Activated naive CD4-positive, alpha-beta T cell treated with anti-CD3 and anti-CD28 coated beads, Interleukin-2, amount 50 U/mL, for 72 hours (primary cell): ENCODE results near the gene TNPO3. TPM values are rescaled to one million over a fixed set of nuclear protein-coding genes. Genes with fewer than 3 reads are reported as not detected.
"Not testable (repeated sequence)": the region's sequence is repeated elsewhere in the genome, so short reads cannot be mapped to it uniquely, and the experiment has no call there.

Experiments used
- ATAC-seq, 2 donors: fragments of 150-1000 bp; cut with Tn5 transposase; 2 replicates each; pipeline ENCODE4 v1.10.0; 2021; ENCODE audit warnings: mild to moderate bottlenecking in 2 of 2, moderate library complexity in 2 of 2
- DNase-seq, 2 donors: peaks; one replicate each; pipeline ENCODE4 v3.0.0; 2021 to 2022; ENCODE audit warnings: low spot score in 2 of 2
- H3K27ac Mint-ChIP-seq, 2 donors: one replicate each; pipeline ENCODE4 v1.8.0; 2022; ENCODE audit warnings: mild to moderate bottlenecking in 2 of 2, mixed read lengths in 2 of 2
- H3K36me3 Mint-ChIP-seq, 2 donors: one replicate each; pipeline ENCODE4 v1.8.0; 2022; ENCODE audit warnings: mixed read lengths in 2 of 2
- H3K9me3 Mint-ChIP-seq, 2 donors: one replicate each; pipeline ENCODE4 v1.8.0; 2022; ENCODE audit warnings: mixed read lengths in 2 of 2
- total RNA-seq, 2 donors: library from RNA; stranded (reverse); gene quantifications; one replicate each; pipeline ENCODE4 v1.2.3, GENCODE V29; 2022

Gene TNPO3
- total RNA-seq, 2 donors from 2014 or later: 60.4 to 67.3 TPM

DNA sequence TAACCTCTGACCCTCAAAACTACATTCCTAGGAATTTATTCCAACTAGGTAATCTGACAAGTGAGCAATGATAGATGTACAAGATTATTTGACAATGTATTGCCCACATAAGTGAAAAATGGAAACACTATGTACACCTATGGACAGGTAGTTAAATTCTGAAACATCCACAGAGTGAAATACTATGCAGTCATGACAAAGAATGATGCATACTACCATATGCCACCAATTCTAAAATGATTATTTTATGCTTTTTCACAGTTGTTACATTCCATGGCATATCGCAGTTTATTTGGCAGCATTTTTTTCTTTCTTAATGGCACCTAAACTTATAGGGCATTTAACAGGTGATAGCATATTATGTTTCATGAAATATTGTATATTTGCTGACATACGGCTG lies 20.1 kb upstream of the TNPO3 start:
- Mint-ChIP-seq H3K36me3 (no peaks in the 10 kb centered on the region), H3K27ac (no peak overlapping the region), H3K9me3 (no peaks in the 10 kb centered on the region)
- ATAC-seq (no peak), DNase-seq (no peak)

DNA sequence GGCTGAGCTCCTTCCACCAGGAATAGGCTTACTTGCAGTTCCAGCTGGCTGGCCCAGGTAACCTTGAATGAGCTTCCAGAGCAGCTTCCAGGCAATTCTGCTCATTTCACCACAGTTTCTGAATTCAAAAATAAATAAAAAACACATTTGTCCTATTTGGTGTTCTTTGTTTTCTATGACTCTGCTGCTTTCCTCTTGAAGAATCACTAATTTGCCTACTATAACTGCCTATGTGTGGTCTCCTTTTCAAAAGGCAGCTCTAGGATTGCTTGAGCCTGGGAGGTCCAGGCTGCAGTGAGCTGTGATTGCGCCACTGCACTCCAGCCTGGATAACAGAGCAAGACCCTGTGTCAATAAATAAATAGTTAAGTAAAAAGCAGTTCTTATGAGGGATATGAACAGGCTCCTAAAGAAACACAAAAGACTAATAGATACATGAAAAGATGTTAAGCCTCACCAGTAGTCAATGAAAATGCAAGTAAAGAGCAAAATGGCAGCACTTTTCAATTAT lies 19.5 kb upstream of the TNPO3 start:
- ATAC-seq (no peak), DNase-seq (no peak)
- H3K36me3 Mint-ChIP-seq: no peaks in the 10 kb centered on the region
- H3K27ac Mint-ChIP-seq: no peak overlapping the region
- H3K9me3 Mint-ChIP-seq: no peaks in the 10 kb centered on the region

DNA sequence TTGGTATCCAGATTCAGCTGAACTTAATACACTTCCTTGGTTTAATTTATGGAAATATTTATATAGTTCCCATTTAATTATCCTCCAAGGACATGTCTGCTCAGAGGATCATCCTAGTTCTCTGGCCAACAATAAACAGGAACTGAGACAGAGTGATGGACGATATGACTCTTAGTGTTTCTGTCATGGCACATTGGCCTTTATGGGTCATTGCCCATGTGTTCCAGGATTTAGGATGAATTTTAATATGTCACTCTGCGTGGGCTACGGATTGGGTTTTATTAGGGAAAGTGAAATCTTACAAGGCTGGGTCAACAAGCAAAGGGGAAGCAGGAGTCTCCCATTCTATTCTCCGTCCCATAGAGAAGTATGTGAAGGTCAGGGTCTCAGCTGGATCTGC lies 18.8 kb upstream of the TNPO3 start:
- Mint-ChIP-seq H3K9me3 (no peaks in the 10 kb centered on the region), H3K36me3 (no peaks in the 10 kb centered on the region), H3K27ac (no peak overlapping the region)
- no peak for DNase-seq
- ATAC-seq: no peak

DNA sequence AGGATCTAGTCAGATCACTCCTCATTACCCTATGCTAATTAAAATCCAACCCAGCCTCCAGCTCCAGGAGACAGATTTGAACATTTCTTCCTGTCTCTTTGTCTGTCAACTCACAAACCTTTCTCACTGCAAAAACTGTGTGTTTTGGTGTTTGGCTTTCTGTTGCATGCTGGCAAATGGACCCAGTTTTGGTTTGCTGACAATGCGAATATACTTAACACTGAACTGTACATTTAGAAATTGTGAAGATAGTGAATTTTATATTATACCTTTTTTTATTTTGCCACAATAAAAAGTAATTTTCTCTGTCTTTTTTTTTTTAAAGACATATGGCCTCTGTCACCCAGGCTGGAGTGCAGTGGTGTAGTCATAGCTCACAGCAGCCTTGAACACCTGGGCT lies 18.3 kb upstream of the TNPO3 start:
- no peak for ATAC-seq
- Mint-ChIP-seq H3K9me3 (no peaks in the 10 kb centered on the region), H3K36me3 (no peaks in the 10 kb centered on the region), H3K27ac (no peak overlapping the region)
- DNase-seq: no peak

DNA sequence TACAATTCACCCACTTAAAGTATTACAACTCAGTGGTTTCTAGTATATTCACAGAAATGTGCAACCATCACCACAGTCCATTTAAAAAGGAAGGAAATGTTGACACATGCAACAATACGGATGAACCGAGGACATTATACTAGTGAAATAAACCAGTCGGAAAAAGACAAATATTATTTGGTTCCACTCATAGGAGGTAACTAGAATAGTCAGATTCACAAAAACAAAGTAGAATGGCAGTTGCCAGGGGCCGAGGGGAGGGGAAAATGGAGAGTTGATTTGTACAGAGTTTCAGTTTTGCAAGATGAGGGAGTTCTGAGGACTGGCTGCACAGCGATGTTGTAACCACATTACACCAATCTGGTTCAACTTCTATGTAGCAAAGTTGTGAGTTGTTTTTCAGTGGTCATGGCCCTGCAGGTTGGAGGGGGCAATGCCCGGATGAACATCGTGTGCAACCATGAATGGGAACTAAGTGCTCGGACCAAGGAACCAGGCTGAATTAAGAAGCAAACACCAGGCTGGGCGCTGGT lies 17.6 kb upstream of the TNPO3 start:
- no peaks in the 10 kb centered on the region for H3K36me3 Mint-ChIP-seq

DNA sequence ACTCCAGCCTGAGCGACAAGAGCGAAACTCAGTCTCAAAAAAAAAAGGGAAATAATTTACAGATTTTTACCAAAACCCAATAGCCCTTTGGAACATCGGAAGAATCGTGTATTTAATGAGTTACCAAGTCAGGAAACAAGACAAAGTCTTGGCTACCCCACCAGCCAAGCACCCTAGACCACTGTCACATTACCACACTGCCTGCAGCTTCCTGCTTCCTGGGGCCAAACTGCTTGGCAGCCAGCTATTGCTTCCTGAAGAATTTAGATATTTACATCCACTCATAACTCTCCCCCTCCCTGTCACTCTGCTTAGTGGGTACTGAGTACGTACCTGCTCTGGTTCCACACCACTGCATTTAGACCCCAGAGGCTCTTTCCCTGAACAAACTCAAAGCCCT lies 14.1 kb upstream of the TNPO3 start:
- H3K36me3 Mint-ChIP-seq: no peaks in the 10 kb centered on the region
- DNase-seq (no peak), ATAC-seq (no peak)
- no peak overlapping the region for H3K27ac Mint-ChIP-seq
- H3K9me3 Mint-ChIP-seq: no peaks in the 10 kb centered on the region

More for the DNA sequence above, 17.6 kb upstream of the TNPO3 start:
- no peak for DNase-seq
- H3K27ac Mint-ChIP-seq: no peak overlapping the region
- no peaks in the 10 kb centered on the region for H3K9me3 Mint-ChIP-seq
- peak in 1 of 2 donors; percentile 60 for ATAC-seq

DNA sequence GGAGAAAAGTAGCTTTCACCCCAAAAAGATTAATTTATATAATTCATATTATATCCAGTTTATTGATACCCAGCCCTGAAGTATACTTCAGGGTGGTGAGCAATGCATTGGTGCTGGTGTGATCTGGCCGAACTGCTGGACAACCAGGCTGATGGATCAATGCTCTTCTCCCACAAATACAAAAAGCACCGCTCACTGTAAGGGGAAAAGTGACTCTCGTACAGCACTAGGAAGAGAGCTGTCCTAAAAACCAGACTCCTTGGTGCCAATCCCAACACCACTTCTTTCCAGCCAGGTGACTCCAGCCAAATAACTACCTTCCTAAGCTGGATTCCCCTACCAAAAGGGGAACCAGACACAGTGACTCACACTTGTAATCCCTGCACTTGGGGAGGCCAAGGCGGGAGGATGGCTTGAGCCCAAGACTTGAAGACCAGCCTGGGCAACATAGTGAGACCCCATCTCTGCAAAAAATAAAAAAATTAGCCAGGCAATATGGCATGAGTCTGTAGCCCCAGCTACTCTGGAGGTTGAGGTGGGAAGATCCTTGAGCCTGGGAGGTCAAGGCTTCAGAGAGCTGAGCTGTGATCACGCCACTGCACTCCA lies 13.1 kb upstream of the TNPO3 start:
- Mint-ChIP-seq H3K36me3 (no peaks in the 10 kb centered on the region), H3K27ac (no peak overlapping the region), H3K9me3 (no peaks in the 10 kb centered on the region)
- no peak for DNase-seq
- ATAC-seq: no peak

DNA sequence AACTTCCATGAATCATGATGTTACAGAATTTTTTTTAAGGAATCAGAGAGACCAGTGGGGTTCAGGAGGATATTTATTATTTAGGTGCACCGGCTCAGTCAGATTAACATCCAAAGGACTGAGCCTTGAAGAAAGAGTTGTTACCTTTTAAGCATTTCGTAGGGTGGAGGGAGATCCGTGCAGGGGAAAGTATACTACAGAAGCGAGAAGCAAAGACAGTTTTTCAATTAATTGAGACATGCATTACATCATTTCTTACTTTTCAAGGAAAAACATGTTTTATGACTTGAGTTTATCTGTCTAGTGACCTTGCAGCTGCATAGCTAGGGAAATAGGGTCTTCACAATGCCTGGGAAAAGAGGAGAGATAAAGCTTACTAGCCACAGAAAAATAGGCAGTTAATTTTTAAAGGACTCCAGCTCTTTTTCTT lies 12.2 kb upstream of the TNPO3 start:
- not testable (repeated sequence) for DNase-seq, H3K9me3 Mint-ChIP-seq, H3K36me3 Mint-ChIP-seq, ATAC-seq, H3K27ac Mint-ChIP-seq

DNA sequence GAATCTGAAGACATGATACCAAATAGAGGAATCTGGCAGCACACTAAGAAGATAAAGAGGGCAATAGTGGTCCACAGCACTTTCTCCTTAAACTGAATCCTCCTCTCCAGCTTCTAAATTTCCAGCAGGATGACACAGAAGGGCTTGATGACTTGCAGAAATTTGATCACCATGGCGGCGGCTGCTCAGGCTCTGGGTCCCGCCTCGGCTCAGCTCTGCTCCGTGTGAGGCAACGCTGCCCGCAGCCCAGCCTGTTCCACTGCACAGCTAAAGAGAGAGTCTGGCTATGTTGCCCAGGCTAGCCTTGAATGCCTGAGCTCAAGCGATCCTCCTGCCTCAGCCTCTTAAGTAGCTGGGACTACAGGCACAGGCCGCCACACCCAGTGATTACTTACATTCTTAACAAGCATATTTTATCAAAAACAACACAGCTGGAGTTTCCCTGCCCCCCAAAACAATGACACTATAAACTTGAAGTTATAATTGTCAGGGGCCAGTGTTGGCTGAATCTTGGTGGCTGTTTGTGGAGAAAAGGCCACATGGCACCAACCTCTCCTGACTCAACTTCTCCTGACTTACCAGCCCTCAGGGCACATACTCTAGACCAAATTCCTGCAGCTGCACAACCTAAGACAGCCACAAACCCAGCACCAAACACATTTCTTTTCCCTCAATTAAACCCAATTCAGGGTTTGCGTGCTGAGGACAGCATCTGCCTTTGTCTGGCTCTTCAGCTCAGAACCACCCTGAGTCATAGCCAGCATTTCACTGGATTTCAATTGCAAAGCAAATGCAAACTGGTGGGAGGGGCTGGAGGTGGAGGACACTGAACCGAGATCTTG lies 11.6 kb upstream of the TNPO3 start:
- DNase-seq (no peak), ATAC-seq (no peak)
- H3K27ac Mint-ChIP-seq: peak overlapping the region in 1 of 2 donors; percentile 44
- no peaks in the 10 kb centered on the region for H3K36me3 Mint-ChIP-seq
- H3K9me3 Mint-ChIP-seq: no peaks in the 10 kb centered on the region

DNA sequence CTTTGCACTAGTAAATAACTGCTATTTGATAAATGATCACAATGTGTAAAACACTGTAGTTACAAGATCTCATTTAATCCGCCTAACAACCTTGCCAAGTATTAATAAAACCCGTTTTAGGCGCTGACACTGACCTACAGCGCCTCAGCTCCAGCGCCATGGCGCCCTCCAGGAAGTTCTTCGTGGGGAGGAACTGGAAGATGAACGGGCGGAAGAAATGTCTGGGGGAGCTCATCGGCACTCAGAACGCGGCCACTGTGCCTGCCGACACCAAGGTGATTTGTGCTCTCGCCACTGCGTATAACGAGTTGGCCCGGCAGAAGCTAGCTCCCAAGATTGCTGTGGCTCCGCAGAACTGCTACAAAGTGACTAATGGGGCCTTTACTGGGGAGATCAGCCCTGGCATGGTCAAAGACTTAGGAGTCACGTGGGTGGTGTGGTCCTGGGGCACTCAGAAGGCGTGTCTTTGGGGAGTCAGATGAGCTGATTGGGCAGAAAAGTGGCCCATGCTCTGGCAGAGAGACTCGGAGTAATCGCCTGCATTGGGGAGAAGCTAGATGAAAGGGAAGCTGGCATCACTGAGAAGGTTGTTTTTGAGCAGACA lies 1.1 kb upstream of the TNPO3 start:
- no peak for ATAC-seq
- Mint-ChIP-seq H3K9me3 (no peaks in the 10 kb centered on the region), H3K36me3 (peaks cover 18 to 19% of the 10 kb centered on the region in 2 donors), H3K27ac (peak overlapping the region in 1 of 2 donors; percentile 97)
- DNase-seq: no peak

DNA sequence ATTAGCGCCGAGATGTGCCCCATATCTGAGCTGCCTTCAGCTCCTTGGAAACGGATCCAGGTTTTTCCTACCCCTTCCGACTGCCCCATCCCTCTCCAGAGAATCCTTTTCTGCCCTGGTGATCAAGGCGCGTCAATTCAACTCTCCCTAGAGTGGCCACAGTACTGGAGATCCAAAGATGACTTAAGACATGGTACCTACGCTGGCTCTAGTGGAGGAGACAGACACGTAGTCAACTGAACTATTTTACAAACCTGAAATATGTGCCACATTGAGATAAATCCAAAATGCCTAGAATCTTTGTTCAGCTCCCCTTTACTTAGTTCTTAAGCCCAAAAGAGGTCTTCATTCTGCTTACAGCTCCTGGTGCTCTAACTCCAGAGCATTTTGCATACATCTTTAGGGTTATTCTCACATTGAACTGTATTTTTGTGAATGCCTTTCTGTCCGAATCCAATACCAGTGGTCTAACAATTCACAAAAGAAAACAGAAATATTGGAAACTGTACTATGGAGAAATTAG lies 444 bp upstream of the TNPO3 start:
- Mint-ChIP-seq H3K27ac (peak overlapping the region; percentile 97 to 100), H3K36me3 (peaks cover 19 to 24% of the 10 kb centered on the region in 2 donors), H3K9me3 (no peaks in the 10 kb centered on the region)
- ATAC-seq (peak; percentile 12 to 42), DNase-seq (no peak)

DNA sequence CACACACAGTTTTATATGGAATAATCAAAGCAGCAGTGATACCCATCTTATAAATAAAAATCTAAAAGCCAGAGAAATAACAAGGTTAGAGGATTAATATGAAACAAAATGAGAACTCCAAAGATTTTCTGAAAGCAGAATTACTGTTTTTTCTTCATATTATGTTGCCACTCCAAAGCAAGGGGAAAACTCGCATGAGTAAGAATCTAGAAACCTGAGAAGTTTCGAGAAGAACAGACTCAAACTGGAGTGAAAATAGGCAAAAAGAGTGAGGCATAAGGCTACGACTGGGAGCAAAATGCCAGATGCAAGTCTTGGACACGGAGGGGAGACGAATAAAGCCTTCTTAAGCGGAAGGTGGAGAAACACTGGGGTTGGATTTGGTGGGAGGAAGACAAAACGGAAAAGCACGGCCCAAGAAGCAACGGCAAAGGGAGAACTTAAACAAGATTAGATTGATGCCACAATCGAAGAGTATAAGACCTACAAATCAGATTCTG lies 923 bp downstream of the TNPO3 start:
- ATAC-seq: peak in 1 of 2 donors; percentile 6
- H3K27ac Mint-ChIP-seq: peak overlapping the region; percentile 97 to 100
- H3K9me3 Mint-ChIP-seq: no peaks in the 10 kb centered on the region

DNA sequence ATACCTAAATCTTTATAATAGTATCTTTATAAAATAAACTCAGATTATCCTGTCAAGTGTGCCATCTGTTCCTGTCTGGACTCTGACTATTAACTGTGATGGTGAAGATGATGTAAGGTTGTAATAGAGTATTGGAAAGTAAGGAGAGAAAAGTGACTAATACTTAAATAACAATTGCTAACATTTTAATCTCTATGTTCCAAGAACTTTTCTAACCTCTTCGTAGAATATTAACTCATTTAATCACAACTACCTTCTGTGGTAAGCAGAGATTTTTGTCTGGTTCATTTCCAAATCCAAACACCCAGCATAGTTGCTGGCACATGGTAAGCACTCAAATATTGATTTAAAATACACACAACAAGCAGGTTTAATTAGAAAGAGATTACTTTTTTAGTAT lies 2.5 kb downstream of the TNPO3 start:
- ATAC-seq: no peak
- no peak for DNase-seq
- H3K36me3 Mint-ChIP-seq: peaks cover 30 to 37% of the 10 kb centered on the region in 2 donors
- no peaks in the 10 kb centered on the region for H3K9me3 Mint-ChIP-seq
- H3K27ac Mint-ChIP-seq: peak overlapping the region in 1 of 2 donors; percentile 97

More for the DNA sequence above, 923 bp downstream of the TNPO3 start:
- DNase-seq: no peak
- H3K36me3 Mint-ChIP-seq: peaks cover 26 to 33% of the 10 kb centered on the region in 2 donors

DNA sequence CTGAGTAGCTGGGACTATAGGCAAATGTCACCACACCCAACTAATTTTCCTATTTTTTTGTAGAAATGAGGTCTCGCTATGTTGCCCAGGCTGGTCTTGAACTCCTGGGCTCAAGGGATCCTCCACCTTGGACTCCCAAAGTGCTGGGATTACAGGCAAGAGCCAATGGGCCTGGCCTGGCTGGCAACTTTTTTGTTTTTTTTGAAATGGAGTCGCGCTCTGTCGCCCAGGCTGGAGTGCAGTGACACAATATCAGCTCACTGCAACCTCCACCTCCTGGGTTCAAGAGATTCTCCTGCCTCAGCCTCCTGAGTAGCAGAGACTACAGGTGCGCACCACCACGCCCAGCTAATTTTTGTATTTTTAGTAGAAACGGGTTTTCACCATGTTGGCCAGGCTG lies 3.5 kb downstream of the TNPO3 start:
- not testable (repeated sequence) for ATAC-seq, DNase-seq, H3K9me3 Mint-ChIP-seq, H3K27ac Mint-ChIP-seq
- H3K36me3 Mint-ChIP-seq: peaks cover 30 to 39% of the 10 kb centered on the region in 2 donors

DNA sequence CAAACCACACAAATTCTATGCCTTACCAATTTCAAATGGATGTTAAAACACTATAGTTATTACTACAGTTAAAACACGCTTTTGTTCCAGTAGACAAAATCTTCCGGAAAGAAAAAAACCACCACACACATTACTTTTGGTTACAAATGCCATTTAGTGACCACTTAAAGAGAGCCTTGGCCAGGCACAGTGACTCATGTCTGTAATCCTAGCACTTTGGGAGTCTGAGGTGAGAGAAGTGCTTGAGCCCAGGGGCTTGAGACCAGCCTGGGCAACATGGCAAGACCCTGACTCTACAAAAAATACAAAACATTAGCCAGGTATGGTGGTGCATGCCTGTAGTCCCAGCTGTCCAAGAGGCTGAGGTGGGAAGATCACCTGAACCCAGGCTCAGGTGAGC lies 7.2 kb downstream of the TNPO3 start:
- Mint-ChIP-seq H3K9me3 (no peaks in the 10 kb centered on the region), H3K36me3 (peaks cover 11 to 29% of the 10 kb centered on the region in 2 donors), H3K27ac (no peak overlapping the region)
- ATAC-seq (peak in 1 of 2 donors; percentile 34), DNase-seq (no peak)

DNA sequence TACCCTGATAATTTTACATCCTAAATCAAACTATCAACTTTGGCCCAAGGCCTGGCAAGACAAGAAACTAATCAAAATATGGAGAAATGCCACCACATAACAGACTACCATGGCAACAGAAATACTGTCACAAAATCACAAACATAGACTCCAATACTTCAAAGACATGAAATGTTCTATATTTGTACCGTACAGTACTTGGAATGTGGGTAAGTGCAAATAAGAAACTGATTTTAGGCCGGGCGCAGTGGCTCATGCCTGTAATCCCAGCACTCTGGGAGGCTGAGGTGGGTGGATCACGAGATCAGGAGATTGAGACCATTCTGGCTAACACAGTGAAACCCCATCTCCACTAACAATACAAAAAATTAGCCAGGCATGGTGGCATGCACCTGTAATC lies 9.2 kb downstream of the TNPO3 start:
- no peaks in the 10 kb centered on the region for H3K9me3 Mint-ChIP-seq
- H3K36me3 Mint-ChIP-seq: peaks cover 11 to 31% of the 10 kb centered on the region in 2 donors
- ATAC-seq (no peak), DNase-seq (no peak)
- H3K27ac Mint-ChIP-seq: no peak overlapping the region
